ENCODE results near the gene SPECC1L. TPM values are rescaled to one million over a fixed set of nuclear protein-coding genes. Genes with fewer than 3 reads are reported as not detected.

The SPECC1L gene
- total and polyA plus RNA-seq, 7 donors = 17.4 to 52.6 (median 28.8) TPM

- Histone ChIP-seq H3K4me1 (peaks cover 0 to 22% (median 13%) of the 10 kb centered on the region in 4 donors), H3K27me3 (no peaks in the 10 kb centered on the region), H3K9me3 (no peaks in the 10 kb centered on the region), H3K27ac (no peak overlapping the region), H3K36me3 (peaks cover 0 to 4% (median 0%) of the 10 kb centered on the region in 4 donors), H3K4me3 (no peak overlapping the region)
- DNase-seq = no peak
- intact Hi-C loops (cut with DNase I) = no loop called here
- TF ChIP-seq EP300 (IDR thresholded peaks at IDR 0.05) = no peak
- no peak for TF ChIP-seq CTCF (IDR thresholded peaks at IDR 0.05)
- no peak for TF ChIP-seq POLR2A (IDR thresholded peaks at IDR 0.05)
- no peak for TF ChIP-seq POLR2AphosphoS5 (IDR thresholded peaks at IDR 0.05)
- WGBS, 2 donors = 71 to 85% methylated on average over 5 of the region's 5 CpGs
Measured at GRCh38 chr22:24437741-24438328, 167.2 kb downstream of the SPECC1L start.

- TF ChIP-seq EP300 (IDR thresholded peaks at IDR 0.05) (no peak), POLR2A (IDR thresholded peaks at IDR 0.05) (no peak), POLR2AphosphoS5 (IDR thresholded peaks at IDR 0.05) (no peak), CTCF (IDR thresholded peaks at IDR 0.05) (no peak)
- Histone ChIP-seq H3K27ac (no peak overlapping the region), H3K27me3 (no peaks in the 10 kb centered on the region), H3K4me3 (no peak overlapping the region), H3K36me3 (peaks cover 0 to 4% (median 0%) of the 10 kb centered on the region in 4 donors), H3K9me3 (no peaks in the 10 kb centered on the region), H3K4me1 (no peaks in the 10 kb centered on the region)
- intact Hi-C loops (cut with DNase I) = loop anchor here (5.0 kb wide), 1 partner anchor 52 kb away; no protein-coding TSS in a partner anchor
- 88 to 94% methylated on average over 10 of the region's 10 CpGs for WGBS, 2 donors
- no peak for DNase-seq
Measured at GRCh38 chr22:24440270-24440717, 169.7 kb downstream of the SPECC1L start.

GRCh38 chr22:24440718-24441405 lies 170.2 kb downstream of the SPECC1L start:
- Histone ChIP-seq H3K36me3 (peaks cover 0 to 4% (median 0%) of the 10 kb centered on the region in 4 donors), H3K4me1 (no peaks in the 10 kb centered on the region), H3K9me3 (no peaks in the 10 kb centered on the region), H3K4me3 (no peak overlapping the region), H3K27me3 (no peaks in the 10 kb centered on the region), H3K27ac (no peak overlapping the region)
- WGBS, 2 donors = 90 to 94% methylated on average over 30 of the region's 30 CpGs
- TF ChIP-seq EP300 (IDR thresholded peaks at IDR 0.05) = no peak
- TF ChIP-seq CTCF (IDR thresholded peaks at IDR 0.05) = no peak
- no peak for TF ChIP-seq POLR2AphosphoS5 (IDR thresholded peaks at IDR 0.05)
- no peak for TF ChIP-seq POLR2A (IDR thresholded peaks at IDR 0.05)
- intact Hi-C loops (cut with DNase I) = loop anchor here (5.0 kb wide), 1 partner anchor 51 kb away; no protein-coding TSS in a partner anchor
- no peak for DNase-seq

- Histone ChIP-seq H3K4me3 (no peak overlapping the region), H3K27ac (no peak overlapping the region), H3K27me3 (no peaks in the 10 kb centered on the region), H3K9me3 (no peaks in the 10 kb centered on the region), H3K36me3 (peaks cover 0 to 4% (median 0%) of the 10 kb centered on the region in 4 donors), H3K4me1 (no peaks in the 10 kb centered on the region)
- TF ChIP-seq POLR2AphosphoS5 (IDR thresholded peaks at IDR 0.05) = no peak
- TF ChIP-seq POLR2A (IDR thresholded peaks at IDR 0.05) = no peak
- TF ChIP-seq CTCF (IDR thresholded peaks at IDR 0.05) = no peak
- no peak for TF ChIP-seq EP300 (IDR thresholded peaks at IDR 0.05)
- intact Hi-C loops (cut with DNase I) = loop anchor here (5.0 kb wide), 1 partner anchor 51 kb away; no protein-coding TSS in a partner anchor
- 84 to 86% methylated on average over 8 of the region's 8 CpGs for WGBS, 2 donors
- no peak for DNase-seq
Measured at GRCh38 chr22:24441406-24442351, 171.0 kb downstream of the SPECC1L start.
